ENCODE data around the gene ANKRD13C.
"Not testable (repeated sequence)": the region's sequence is repeated elsewhere in the genome, so short reads cannot be mapped to it uniquely, and the experiment has no call there.

Gene ANKRD13C

DNA sequence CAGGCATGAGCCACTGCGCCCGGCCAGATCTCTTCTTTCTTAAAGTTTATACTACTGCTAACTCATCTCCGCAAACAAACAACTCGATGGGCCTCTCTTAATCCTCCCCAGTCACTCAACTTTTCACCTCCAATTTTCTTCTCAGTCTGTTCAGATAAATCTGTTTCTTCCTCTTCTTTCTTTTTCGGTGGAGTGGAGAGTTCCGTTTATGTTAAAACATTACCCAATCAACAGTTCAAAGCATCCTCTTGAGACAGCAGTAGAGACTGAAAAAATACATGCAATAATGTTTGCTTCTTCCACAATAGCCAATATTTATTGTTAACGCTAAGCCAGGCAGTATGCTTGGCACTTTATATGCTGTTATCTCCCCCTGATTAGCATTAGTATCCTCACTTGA is 1.4 kb upstream of the ANKRD13C start:
- no peak for FAIRE-seq

DNA sequence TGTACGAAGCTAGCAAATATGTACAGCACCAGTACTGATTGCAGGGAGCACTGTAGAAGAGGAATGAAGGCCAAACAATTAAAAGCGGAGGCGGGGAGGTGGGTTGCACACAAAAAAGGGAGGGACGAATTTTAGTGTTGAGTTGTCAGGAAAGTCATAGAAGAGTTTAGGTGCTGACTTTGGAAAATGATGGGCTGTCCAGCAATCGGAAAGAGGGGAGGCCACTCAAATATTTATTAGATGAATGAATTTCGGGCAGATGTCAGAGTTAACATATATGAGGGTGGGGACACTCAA is 537 bp upstream of the ANKRD13C start:
- no peak for FAIRE-seq

DNA sequence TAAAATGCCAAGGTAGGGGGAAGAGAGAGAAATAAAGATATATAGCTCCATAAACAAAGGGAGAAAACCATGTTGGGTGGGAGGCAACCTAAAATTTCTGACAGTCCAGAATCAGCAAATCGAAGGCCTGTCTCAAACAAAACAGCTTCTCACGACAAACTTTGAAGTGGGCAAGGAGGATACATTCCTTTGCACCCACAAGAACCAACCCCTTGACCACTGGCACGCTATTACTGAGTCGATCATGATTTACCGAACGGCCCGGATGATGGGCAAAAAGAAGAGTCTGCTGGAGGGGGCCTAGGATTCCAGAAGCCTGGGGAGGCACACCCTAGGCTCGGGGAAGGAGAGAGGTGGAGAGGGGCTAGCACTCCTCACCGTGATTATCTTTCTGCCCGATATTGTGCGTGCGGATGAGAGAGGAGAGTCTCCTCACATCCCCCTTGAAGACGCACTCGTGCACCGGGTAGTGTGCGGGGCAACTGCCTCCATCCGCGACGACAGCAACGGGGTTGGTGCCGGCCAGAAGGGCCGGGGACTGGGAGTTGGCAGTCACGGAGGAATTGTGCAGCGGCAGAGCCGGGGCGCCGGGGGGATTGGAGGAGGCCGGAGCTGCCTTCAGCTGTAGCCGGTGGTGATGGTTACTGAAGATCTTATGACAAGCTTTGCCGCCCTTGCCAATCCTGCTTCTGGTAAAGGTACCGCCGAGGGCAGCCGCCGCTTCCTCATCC is 756 bp downstream of the ANKRD13C start:
- FAIRE-seq = no peak

DNA sequence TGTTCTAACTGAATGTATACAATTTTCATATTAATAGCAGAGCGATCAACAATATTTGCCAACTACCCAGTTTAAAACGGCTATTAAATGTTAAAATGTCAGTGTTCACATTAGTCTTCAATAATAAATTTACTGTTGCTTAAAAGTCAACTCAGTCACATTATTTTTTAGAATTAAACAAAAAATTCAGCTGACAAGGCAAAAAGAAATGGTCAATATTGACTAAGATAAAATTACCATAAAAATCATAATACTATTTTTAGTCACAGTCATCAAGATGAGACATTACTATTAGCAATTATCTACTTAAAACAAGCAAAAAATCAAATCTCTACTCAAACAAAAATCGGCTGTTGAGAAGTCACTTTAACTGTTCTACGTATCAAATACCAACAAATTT is 1.5 kb downstream of the ANKRD13C start:
- FAIRE-seq = no peak

DNA sequence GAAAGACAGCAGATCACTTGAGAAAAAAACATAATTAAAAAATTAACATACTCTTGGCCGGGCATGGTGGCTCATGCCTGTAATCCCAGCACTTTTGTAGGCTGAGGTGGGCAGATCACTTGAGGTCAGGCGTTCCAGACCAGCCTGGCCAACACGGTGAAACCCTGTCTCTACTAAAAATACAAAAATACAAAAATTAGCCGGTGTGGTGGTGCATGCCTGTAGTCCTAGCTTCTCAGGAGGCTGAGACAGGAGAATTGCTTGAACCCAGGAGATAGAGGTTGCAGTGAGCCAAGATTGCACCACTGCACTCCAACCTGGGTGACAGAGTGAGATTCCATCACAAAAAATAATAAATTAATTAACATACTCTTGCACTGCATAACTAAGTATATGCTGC is 4.7 kb downstream of the ANKRD13C start:
- not testable (repeated sequence) for FAIRE-seq

DNA sequence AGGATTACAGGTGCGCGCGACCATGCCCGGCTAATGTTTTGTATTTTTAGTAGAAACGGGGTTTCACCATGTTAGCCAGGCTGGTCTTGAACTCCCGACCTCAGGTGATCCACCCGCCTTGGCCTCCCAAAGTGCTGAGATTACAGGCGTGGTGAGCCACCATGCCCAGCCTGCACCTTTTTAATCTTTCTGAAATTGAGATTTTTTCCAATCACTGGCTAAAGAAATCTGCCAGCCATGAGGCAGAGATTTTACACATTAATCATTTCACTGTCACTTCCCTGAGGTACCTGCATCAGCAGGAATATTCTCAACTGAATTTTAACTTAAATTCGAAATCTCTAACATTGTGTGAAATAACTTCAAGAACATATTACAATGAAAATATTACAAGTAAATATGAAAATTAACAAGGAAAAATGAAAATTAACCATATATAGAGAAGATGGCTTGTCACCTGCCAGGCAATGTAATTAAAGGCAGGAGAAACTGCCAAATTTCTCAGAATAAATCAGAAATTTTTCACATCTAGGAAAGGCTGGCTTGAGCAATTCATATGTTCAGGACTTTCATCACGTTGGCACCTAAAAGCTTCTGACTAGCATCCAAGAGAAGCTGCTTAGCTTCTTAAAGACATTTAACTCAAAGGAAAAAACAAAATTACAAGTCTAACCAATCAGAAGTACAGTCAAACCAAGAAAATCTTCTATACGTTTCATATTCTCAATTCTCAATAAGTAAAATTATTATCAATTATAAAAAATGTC is 5.9 kb downstream of the ANKRD13C start:
- FAIRE-seq = peak; percentile 23

DNA sequence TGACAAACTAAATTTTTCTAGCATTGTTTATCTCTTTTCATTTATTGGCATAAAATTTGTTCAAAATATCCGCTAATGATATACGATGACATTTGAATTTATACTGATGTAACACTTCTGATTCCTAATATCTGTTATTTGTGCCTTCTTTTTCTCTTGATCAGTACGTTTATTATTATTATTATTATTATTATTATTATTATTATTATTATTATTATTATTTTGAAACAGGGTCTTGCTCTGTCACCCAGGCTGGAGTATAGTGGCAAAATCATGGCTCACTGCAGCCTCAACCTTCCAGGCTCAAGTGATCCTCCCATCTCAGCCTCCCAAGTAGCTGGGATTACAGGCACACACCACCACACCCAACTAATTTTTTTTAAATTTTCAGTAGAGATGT is 14.9 kb downstream of the ANKRD13C start:
- peak; percentile 6 for FAIRE-seq

DNA sequence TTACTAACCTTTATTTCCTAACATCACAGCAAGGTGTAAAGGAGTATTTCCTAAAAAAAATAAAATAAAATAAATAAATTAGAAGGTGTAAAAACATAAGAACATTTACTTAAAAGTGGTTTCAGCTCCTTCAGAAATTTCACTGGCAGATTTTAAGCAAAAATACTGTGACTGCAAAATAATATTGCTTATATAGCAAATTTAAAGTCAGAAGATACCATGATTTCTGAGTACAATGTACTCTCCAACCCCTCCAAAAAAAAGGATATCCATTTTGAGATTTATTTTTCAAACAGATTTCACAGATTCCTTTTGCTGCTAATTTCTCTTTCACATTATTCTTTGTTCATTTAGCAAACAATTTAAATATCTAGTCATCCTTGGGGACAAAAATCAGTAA is 18.5 kb downstream of the ANKRD13C start:
- FAIRE-seq = no peak

DNA sequence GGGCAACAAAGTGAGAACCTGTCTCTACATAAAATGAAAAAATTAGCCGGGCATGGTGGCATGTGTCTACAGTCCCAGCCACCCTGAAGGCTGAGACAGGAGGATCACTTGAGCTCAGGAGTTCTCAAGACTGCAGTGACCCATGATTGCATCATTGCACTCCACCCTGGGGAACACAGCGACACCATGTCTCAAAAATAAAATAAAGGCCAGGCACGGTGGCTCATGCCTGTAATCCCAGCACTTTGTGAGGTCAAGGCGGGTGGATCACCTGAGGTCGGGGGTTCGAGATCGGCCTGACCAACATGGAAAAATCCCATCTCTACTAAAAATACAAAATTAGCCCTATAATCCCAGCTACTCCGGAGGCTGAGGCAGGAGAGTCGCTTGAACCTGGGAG is 20.1 kb downstream of the ANKRD13C start:
- FAIRE-seq = no peak

DNA sequence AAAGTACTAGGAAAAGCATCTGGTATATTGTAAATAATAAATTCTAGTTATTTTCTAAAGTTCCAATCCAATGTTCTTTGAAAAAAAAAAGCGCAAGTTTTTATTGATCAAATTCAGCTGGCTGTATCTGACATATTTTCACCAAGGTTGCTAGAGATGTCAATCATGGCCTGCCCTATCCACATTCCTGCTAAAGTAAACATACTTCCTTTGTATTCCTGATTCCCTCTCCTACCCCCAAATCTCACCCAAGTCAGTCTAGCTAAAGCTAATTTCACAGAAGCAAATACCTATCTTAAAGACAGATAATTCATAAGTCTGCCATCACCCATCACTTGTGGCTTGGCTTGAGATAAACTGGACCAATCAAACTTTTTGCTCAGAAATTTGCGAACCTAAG is 21.3 kb downstream of the ANKRD13C start:
- no peak for FAIRE-seq

DNA sequence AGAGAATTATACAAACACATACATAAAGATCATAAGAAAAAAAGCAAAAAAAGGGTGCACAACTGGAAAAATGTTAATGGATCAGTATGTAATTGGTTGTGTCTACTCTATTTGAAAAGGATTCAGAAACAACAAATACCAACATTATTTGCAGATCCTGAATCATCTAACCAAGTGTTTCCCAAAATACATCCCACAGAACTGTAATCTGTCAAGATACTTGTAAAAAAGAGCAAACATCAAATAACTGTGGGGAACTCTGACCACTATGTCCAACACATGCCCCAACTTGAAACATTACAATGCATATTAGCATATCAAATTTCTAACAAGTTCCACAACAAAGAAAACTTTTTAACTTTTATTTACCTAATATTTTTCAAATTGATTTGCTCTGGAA is 22.6 kb downstream of the ANKRD13C start:
- no peak for FAIRE-seq

DNA sequence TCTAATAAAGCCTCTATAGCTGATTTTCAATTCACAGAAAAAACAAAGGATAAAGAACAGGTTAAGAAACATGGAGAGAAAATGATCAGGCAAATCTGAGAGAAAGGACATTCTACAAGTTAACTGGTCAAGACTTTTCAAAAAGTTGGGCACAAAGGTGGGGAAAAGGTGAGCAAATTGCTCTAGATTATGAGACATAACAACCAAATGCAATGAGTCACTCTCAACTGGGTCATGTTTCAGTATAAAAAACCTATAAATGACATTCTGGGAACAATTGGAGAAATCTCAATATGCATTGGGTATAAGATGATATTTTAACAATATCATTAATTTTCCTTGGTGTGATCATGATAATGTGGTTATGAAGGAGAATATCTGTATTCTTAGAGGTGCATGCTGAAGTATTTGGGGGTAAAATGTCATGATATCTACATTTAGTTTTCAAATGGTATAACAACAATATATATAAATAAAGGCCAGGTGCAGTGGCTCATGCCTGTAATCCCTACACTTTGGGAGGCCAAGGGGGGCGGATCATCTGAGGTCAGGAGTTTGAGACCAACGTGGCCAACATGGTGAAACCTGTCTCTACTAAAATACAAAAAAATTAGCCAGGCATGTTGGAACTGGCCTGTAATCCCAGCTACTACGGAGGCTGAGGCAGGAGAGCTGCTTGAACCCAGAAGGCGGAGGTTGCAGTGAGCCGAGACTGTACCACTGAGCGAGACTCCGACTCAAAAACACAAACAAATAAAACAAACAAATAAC is 27.0 kb downstream of the ANKRD13C start:
- FAIRE-seq = no peak

DNA sequence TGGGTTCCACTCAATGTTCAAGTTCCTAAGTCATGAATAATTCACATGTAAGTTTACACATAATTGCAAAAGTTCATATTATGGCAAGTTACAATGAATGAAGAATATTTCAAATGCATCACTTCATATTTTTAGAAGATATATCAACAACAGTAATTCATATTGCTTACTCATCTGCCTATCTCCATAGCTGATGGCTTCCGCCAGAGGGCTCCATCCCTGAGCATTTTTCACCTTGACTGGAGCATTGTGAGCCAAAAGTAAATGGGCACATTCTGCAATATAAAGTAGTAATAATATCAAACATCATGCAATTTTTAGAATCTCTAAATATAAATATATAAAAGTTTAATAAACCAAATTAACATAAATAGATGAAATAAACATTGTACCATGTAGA is 29.8 kb downstream of the ANKRD13C start:
- FAIRE-seq = peak; percentile 51

DNA sequence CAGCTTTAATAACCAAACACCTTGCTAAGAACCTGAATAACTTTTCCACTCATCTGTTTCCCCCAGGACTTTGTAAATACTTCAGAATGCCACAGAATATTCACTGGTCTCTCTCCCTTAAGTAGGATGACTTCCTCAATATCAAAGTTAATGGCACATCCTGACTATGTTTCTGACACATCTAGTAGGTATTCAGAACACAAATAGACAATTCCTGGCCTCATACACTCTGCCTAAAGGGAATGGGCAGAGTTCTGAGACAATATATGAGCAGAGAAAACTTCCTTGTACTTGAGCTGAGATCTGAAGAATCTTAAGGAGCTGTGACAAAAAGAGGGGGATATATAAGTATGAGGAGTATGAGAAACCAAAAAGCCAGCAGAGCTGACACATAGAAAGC is 34.8 kb downstream of the ANKRD13C start:
- FAIRE-seq = no peak

DNA sequence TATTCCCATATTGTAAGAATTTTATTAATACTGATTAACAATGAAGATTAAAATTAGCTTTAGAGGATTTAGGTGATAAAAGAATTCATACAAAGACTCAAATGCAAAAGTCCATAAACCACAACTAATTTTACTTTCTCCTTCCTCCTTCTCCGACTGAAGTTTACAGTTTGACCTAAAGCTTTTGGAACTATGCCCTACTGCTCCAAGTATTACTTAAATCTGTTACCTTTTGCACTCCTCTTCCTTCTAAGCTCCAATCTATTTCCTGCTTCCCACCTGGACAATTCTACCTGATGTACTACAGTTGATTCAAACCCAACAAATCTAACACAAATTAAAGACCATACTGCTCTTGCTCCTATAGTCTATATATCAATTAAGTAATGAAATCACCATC is 36.3 kb downstream of the ANKRD13C start:
- no peak for FAIRE-seq

DNA sequence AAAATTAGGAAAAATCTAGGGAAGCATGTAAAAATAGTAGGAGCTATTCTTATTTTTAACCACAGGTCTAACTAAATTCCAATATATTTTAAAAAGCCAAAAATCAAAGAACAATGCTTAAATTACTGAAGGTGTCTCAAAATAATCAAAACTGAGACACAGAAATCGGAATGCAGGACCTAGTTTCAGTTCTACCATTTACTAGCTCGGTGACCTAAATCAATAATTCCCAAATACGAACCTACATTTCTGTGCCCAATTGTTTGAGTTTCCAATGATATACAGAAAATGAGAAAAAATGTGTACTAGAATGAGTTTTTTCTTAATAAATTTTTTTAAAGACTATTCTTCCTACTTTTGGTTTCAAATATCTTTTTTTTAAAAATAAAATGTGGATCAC is 37.4 kb downstream of the ANKRD13C start:
- peak; percentile 11 for FAIRE-seq

DNA sequence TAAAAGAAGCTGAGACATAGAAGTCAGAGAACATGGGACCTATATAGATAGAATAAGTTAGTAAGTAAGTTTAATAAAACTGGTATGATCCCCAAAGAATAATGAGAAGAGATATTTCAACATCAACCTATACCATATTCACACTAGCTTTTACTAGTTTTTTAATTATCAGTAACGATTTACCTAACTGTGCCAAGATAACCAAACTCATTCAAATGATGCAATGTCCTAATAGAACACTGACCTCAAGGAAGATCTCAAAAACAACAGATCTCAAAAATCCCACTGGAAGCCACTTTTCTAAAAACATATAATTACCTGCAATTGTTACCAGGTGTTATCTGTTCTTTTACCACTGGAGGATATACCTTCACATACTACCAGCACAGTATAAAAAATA is 38.7 kb downstream of the ANKRD13C start:
- no peak for FAIRE-seq

DNA sequence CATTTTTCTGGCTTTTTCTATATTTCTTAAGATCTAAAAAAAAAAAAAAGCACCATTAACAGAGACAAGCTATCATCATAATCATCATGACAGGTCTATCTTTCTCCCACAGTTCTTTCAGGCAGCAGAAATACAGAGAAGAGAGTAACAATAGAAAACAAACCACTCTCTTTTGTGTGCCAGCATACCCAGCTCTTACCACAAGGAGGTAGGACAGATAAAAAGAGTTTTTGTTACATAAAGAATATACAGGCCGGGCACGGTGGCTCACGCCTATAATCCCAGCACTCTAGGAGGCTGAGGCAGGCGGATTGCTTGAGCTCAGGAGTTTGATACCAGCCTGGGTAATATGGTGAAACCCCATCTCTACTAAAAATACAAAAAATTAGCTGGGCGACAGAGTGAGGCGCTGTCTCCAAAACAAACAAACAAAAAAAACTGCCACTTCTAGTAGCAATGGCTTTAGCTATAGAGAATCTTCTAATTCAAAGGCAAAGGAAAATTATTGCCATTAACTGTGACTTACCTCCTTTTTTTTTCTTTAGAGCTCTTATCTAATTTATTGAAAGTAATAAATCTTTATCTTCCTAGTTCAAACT is 39.7 kb downstream of the ANKRD13C start:
- no peak for FAIRE-seq

DNA sequence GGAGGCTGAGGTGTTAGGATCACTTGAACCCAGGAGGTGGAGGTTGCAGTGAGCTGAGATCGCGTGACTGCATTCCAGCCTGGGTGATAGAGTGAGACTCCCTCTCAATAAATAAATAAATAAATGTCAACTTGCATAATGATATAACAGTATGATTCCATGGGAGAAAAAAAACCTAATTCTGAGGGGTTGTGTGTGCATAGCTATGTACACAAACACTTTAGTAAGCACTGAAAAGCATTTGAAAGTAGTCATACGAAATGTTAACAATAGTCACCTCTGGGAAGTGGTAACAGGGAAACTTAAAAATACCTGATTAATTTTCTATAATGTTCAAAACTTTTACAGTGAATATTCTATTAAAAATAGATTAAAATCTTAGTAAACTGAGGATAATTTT is 43.2 kb downstream of the ANKRD13C start:
- FAIRE-seq = no peak

DNA sequence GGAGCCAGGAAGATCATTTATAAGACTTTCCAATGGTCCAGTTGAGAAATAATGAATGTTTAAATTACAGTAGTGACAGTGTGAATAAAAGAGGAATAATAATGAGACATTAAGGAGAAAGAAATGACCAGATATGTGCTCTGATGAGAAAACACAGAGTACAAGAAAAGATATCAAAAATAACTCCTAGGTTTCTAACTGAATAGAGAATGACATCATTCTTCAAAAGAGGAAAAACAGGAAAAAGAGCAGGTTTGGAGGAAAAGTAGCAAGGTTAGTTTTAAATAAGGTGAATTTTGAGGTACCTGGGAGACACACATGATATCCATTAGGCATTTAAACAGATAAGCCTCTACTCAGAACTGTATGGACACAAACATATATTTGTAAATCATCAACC is 55.0 kb downstream of the ANKRD13C start:
- no peak for FAIRE-seq

DNA sequence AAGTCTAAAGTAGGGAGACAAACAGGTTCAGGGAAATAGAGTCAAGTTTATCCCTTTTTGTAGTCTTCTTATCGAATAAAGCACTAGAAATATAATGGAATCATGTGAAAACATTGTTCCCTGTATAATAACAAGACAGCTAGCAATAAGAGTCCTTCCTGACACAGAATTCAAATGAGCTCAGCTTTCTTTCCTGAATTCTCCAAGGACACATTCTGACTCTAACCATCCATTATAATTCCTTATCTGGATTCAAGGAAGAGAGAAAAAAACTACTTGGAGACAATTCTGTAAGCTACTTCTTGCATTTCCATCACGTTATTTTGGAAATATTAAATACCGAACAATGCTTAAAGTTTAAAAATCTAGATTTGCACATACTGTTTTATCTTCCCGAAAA is 58.8 kb downstream of the ANKRD13C start:
- no peak for FAIRE-seq

DNA sequence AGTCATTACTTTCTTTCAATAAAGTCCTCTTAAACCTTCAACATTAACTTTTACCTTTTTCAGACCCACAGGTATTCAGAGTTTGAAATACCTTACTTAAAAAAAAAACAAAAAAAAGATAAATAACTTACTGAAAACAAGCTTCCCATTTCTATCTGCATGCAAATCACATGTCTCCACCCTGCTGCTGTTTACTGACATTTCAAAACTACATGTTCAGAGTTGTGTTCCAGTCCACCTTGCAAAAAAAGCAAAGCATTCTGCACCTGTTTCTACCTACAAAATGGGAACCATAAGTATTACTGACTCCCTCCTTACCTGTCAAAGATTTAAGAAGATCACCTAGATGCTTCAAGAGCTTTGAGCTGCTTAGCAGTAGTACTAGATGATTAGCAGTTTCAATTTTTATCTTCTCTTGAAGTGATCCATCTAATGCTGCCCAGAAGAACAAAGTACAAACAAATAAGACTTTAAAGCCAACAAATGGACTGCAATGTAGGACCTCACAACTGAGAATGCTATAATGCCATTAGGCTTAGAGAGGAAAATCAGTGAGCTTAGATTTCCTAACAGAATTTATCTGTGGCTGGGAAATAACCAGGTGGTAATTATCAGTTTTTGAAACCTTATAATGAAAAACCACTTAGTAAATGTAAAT is 61.2 kb downstream of the ANKRD13C start:
- no peak for FAIRE-seq

DNA sequence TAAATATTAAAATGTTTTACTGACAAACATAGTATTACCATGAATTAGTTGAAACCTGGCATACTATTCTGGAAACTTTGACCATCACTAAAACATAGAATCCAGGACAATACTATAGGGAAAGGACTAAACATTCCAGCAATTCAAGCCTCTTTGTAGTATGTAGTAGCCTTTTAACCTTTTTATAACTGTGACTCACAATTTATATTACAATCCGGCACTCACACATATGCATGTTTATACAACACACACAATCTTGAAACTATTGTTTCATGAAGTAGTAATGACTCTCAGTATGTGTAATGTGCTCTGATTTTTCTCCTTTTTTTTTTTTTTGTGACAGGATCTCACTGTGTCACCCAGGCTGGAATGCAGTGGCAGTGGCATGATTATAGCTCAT is 64.3 kb downstream of the ANKRD13C start:
- FAIRE-seq = no peak
